Loucy (cell line): ENCODE data around the gene USP21.
A peak's percentile ranks its signal among the peaks of the same experiment; 100 is the strongest.
"Not testable (repeated sequence)": the region's sequence is repeated elsewhere in the genome, so short reads cannot be mapped to it uniquely, and the experiment has no call there.

Source experiments
- H2AFZ ChIP-seq: fragments of 200-600 bp; sonication (generic); 2 replicates; pipeline ENCODE4 v1.6.0; 2016; ENCODE audit warnings: antibody characterized with exemption, mild to moderate bottlenecking, low read length, moderate library complexity
- H3F3A ChIP-seq: fragments of 200-600 bp; 2 replicates; pipeline ENCODE4 v1.6.0; 2016; ENCODE audit warnings: antibody characterized with exemption, low read depth, mild to moderate bottlenecking
- H3K27me3 ChIP-seq: fragments of 200-600 bp; sonication (generic); 2 replicates; pipeline ENCODE4 v1.6.1; 2014; ENCODE audit warnings: low read length, mild to moderate bottlenecking; ENCODE audit not compliant: insufficient read depth, poor library complexity, severe bottlenecking
- H3K36me3 ChIP-seq: fragments of 200-600 bp; sonication (generic); 2 replicates; pipeline ENCODE4 v1.6.1; 2016; ENCODE audit warnings: low read length; ENCODE audit not compliant: insufficient read depth
- H3K4me1 ChIP-seq: fragments of 200-600 bp; sonication (generic); 2 replicates; pipeline ENCODE4 v1.5.1; 2014; ENCODE audit warnings: low read length, mild to moderate bottlenecking; ENCODE audit not compliant: insufficient read depth, poor library complexity, severe bottlenecking
- H3K4me2 ChIP-seq: fragments of 200-600 bp; sonication (generic); 2 replicates; pipeline ENCODE4 v1.6.0; 2014; ENCODE audit warnings: antibody characterized with exemption, low read length, low read depth, mild to moderate bottlenecking; ENCODE audit not compliant: poor library complexity, severe bottlenecking
- H3K4me3 ChIP-seq: fragments of 200-600 bp; sonication (generic); 2 replicates; pipeline ENCODE4 v1.5.1; 2014; ENCODE audit warnings: low read length, mild to moderate bottlenecking, mixed read lengths; ENCODE audit not compliant: poor library complexity, severe bottlenecking
- H3K79me2 ChIP-seq: fragments of 200-600 bp; sonication (generic); 2 replicates; pipeline ENCODE4 v1.6.1; 2014; ENCODE audit warnings: low read length; ENCODE audit not compliant: insufficient read depth
- H3K9ac ChIP-seq: fragments of 200-600 bp; sonication (generic); 2 replicates; pipeline ENCODE4 v1.6.0; 2014; ENCODE audit warnings: mild to moderate bottlenecking, low read depth, low read length, moderate library complexity; ENCODE audit not compliant: poor library complexity, severe bottlenecking
- H3K9me2 ChIP-seq: fragments of 200-600 bp; sonication (generic); replicated peaks from 2 replicates; pipeline ENCODE4 v1.6.1; 2016; ENCODE audit warnings: low read depth, low read length, mixed read lengths
- H3K9me3 ChIP-seq: fragments of 200-600 bp; sonication (generic); 2 replicates; pipeline ENCODE4 v1.6.1; 2014; ENCODE audit warnings: mild to moderate bottlenecking, antibody characterized with exemption, low read length, low read depth; ENCODE audit not compliant: insufficient read depth
- H4K20me1 ChIP-seq: fragments of 200-600 bp; sonication (generic); 2 replicates; pipeline ENCODE4 v1.6.0; 2014; ENCODE audit warnings: antibody characterized with exemption, low read length, mild to moderate bottlenecking; ENCODE audit not compliant: insufficient read depth, poor library complexity, severe bottlenecking
- CTCF ChIP-seq: fragments of 200-600 bp; sonication (generic); conservative IDR thresholded peaks from 2 replicates; pipeline ENCODE4 v1.5.1; 2014; ENCODE audit warnings: mild to moderate bottlenecking, antibody characterized with exemption, low read length
- EZH2phosphoT487 ChIP-seq: fragments of 200-600 bp; IDR thresholded peaks from 2 replicates; pipeline ENCODE4 v1.6.1; 2018; ENCODE audit warnings: antibody characterized with exemption, mild to moderate bottlenecking, moderate library complexity, borderline replicate concordance

USP21 gene

GRCh38 chr1:161113915-161114314, 45.4 kb upstream of the USP21 start:
- Histone ChIP-seq H3K9me2 (no peaks in the 10 kb centered on the region), H3K79me2 (peaks cover 89% of the 10 kb centered on the region), H3K4me1 (peaks cover 53% of the 10 kb centered on the region), H3K36me3 (no peaks in the 10 kb centered on the region), H3K9me3 (no peaks in the 10 kb centered on the region), H3K4me3 (peak overlapping the region; percentile 96), H2AFZ (no peak overlapping the region), H3K4me2 (peak overlapping the region; percentile 85), H4K20me1 (peaks cover 51% of the 10 kb centered on the region), H3F3A (no peaks in the 10 kb centered on the region), H3K9ac (peak overlapping the region; percentile 34), H3K27me3 (no peaks in the 10 kb centered on the region)
- TF ChIP-seq EZH2phosphoT487 = no peak
- no peak for TF ChIP-seq CTCF

DNA sequence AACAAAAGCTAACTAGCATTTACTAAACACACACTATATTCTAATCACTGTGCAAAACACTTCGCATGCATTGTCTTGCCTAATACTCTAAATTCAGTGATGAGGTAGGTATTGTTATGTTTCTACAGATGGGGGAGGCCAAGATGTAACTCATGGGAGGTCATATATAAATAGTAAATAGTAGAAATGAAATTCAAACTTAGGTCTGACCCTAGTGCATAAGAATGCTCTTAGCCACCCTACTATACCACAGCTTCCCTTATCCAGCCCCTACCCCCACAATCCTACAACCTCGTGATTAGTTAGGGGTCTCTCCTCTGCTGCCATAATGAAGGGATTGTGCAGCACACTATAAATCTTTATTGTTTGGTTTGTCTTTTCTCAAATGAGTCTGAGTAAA, 44.7 kb upstream of the USP21 start:
- no peak overlapping the region for H2AFZ ChIP-seq
- H3K9ac ChIP-seq = peak overlapping the region; percentile 34
- H3K9me3 ChIP-seq = no peaks in the 10 kb centered on the region
- H3F3A ChIP-seq = no peaks in the 10 kb centered on the region
- peaks cover 91% of the 10 kb centered on the region for H3K79me2 ChIP-seq
- no peaks in the 10 kb centered on the region for H3K27me3 ChIP-seq
- no peaks in the 10 kb centered on the region for H3K9me2 ChIP-seq
- H3K36me3 ChIP-seq = no peaks in the 10 kb centered on the region
- H3K4me3 ChIP-seq = peak overlapping the region; percentile 96
- peak overlapping the region; percentile 85 for H3K4me2 ChIP-seq
- H4K20me1 ChIP-seq = peaks cover 46% of the 10 kb centered on the region
- H3K4me1 ChIP-seq = peaks cover 60% of the 10 kb centered on the region
- TF ChIP-seq CTCF (no peak), EZH2phosphoT487 (no peak)

GRCh38 chr1:161115132-161115711, 44.1 kb upstream of the USP21 start:
- H3K36me3 ChIP-seq = peaks cover 3% of the 10 kb centered on the region; the same call in 1 of the 2 replicates
- no peak overlapping the region for H2AFZ ChIP-seq
- H3K4me3 ChIP-seq = peak overlapping the region; percentile 96
- H3K9me3 ChIP-seq = no peaks in the 10 kb centered on the region
- no peak for TF ChIP-seq CTCF
- TF ChIP-seq EZH2phosphoT487 = no peak
- H3K9ac ChIP-seq = no peak overlapping the region
- no peaks in the 10 kb centered on the region for H3K27me3 ChIP-seq
- H3K4me2 ChIP-seq = peak overlapping the region; percentile 85
- H3K4me1 ChIP-seq = peaks cover 65% of the 10 kb centered on the region
- no peaks in the 10 kb centered on the region for H3K9me2 ChIP-seq
- H3K79me2 ChIP-seq = peaks cover 87% of the 10 kb centered on the region
- peaks cover 46% of the 10 kb centered on the region for H4K20me1 ChIP-seq
- no peaks in the 10 kb centered on the region for H3F3A ChIP-seq

- H3K79me2 ChIP-seq = peaks cover 85% of the 10 kb centered on the region
- not testable (repeated sequence) for H3K9me2 ChIP-seq, H2AFZ ChIP-seq, H3F3A ChIP-seq, H3K9me3 ChIP-seq, H3K27me3 ChIP-seq
- peak overlapping the region; percentile 96 for H3K4me3 ChIP-seq
- peak overlapping the region; percentile 25 for H3K9ac ChIP-seq
- peaks cover 10% of the 10 kb centered on the region; the same call in 1 of the 2 replicates for H3K36me3 ChIP-seq
- H3K4me2 ChIP-seq = peak overlapping the region; percentile 85
- H4K20me1 ChIP-seq = peaks cover 46% of the 10 kb centered on the region
- H3K4me1 ChIP-seq = peaks cover 65% of the 10 kb centered on the region
These were observed 43.3 kb upstream of the USP21 start for GRCh38 chr1:161115961-161116360.
